ENCODE data around the gene SLC35G3.
"Not testable (repeated sequence)": the region's sequence is repeated elsewhere in the genome, so short reads cannot be mapped to it uniquely, and the experiment has no call there.

Gene SLC35G3

DNA sequence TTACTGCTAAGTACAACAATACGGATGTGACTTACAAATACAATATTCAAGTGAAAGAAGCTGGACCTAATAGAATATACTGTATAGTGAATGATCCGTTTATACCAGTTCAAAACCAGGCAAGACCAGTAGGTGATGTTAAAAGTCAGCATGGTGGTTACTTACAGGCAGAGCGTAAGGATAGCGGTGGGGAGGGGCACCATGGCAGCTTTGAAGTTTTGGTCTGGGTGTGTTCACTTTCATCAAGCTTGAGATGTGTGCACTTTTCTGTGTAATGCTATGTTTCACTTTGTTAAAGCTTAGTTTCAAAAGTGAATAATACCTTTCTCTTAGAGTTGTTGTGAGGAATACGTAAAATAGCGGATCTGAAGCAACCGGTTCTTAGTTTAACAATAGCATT, 16.5 kb upstream of the SLC35G3 start:
- no peak for DNase-seq

- DNase-seq, result not testable (repeated sequence)
Observed at GRCh38 chr17:35202582-35202981, 8.4 kb upstream of the SLC35G3 start.

- not testable (repeated sequence) for DNase-seq
Observed at GRCh38 chr17:35195062-35195461, 869 bp upstream of the SLC35G3 start.

DNA sequence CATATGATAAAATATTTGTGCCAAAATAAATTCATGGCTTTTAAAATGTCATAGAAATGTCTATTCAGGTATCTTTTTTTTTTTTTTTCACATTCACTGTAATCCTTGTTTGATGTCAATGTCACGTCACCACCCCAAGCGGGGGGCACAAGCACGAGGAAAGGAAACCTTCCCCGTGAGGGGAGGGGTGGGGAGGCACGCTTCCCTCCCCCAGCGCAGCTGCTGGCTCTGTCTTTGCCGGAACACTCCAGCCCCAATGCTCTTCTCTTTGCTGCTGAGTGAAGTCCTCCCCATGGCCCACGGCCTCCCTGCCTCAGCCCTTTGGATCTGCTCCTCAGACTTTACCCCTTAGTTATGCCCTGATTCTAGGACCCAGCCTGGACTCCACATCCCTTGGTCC, 1.5 kb downstream of the SLC35G3 start:
- DNase-seq, result no peak

- DNase-seq, result no peak
Observed at GRCh38 chr17:35191001-35191695, 3.0 kb downstream of the SLC35G3 start.

DNA sequence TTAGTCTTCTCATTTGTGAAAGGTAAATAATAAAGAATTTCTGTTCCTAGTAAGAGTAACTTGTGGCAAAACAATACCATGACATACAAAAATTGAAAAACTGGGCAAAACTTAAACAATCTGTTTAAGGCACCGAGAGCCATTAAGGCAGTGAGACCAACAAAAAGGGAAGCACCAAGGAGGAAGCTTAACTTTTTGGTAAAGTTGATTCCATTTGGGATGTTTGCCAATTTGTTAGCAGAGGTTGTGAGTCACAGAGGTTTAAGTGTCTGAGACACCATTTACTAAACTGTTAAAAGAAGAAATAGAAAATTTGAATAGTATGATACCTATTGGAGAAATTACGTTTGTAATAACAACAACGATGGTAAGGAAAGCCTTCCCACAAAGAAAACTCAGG, 4.9 kb downstream of the SLC35G3 start:
- no peak for DNase-seq

DNA sequence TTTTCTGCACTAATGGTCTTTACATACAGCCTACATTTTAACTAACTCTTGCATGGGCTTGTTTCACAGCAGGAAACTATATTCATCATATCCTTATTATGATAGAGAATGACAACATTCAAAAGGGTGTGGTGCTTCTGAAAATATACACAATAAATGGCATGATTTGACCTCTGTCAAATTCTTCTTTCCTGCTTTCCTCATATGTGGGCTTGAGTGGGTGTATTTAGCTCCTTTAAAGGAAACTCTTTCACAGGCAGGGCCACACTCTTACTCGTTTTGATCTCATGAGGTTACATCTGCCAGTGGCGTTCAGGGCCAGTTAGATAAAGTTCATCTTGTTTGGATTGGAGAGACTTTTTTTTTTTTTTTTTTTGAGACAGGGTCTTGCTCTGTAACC, 6.1 kb downstream of the SLC35G3 start:
- DNase-seq, result no peak

- DNase-seq, result no peak
Observed at GRCh38 chr17:35187481-35187880, 6.7 kb downstream of the SLC35G3 start.

GRCh38 chr17:35185849-35186248, 8.3 kb downstream of the SLC35G3 start:
- no peak for DNase-seq

DNA sequence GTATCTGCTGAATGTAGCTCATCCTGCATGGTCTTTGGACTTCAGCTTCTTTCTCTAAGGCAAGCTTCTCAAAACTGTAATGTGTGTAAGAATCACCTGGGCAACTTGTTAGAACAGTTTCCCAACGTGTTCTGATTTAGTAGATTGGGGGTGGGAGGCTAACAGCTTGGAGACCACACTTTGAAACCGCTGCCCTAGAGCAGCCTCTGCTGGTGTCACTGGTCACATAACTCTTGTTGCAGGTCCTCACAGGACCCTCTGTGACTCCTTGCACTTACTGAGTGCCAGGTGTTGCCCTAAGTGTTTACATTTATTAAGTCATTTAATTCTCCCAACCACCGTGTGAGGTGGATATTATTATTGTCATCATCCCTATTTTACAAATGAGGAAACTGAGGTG, 9.9 kb downstream of the SLC35G3 start:
- DNase-seq, result no peak

DNA sequence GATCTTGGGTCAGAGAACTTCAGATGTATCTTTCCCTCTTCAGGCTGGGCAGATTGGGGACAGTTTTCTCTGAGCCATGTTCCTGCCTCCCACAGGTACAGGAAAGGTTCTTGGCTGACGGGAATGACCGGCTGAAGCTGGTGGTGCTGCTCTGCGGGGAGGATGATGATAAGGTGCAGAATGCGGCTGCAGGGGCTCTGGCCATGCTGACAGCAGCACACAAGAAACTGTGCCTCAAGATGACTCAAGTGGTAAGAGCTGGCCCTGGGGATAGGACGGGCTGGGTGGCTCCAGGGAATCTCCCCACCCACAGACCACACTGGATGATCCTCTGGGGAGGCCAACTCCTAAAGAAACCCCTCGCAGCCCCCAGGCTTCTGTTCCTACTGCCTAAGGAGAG, 10.9 kb downstream of the SLC35G3 start:
- no peak for DNase-seq

DNA sequence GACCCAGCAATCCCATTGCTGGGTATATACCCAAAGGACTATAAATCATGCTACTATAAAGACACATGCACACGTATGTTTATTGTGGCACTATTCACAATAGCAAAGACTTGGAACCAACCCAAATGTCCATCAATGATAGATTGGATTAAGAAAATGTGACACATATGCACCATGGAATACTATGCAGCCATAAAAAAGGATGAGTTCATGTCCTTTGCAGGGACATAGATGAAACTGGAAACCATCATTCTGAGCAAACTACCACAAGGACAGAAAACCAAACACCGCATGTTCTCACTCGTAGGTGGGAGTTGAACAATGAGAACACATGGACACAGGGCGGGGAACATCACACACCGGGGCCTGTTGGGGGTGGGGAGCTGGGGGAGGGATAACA, 14.8 kb downstream of the SLC35G3 start:
- DNase-seq, result not testable (repeated sequence)

GRCh38 chr17:35176897-35177296, 17.3 kb downstream of the SLC35G3 start:
- no peak for DNase-seq

DNA sequence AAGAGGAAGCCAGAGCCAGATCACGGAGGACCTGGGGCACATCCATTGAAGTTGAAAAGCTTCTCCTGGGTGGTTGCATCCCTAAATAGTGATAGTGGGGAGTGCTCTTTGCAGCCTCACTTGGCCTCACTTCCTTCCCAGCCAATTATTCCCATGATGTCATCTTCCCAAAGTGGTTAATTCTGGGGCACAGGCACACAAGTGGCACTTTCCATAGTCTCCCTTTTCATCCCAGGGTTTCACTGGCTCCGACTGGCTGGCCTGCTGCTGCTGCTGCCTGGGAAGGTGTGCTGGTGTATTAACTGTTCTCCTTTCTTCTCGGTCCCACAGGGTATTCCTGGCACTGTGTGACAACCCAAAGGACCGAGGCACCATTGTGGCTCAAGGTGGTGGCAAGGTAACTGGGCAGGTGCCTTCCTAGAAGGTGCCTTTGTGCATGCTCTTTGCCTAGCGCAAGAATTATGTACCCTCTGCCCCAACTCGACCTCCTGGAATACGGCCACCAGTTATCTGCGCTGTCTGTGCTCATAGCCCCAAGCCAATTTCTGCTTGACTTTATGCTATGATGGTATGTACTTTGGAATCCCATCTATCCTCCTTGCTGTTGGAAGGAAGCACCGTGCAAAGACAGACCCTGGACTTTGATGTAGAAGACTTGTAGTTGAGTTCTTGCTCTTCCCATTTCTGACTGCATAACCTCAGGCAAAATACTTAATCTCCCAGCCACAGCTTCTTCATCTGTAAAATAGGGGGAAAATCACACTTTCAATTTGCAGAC, 18.4 kb downstream of the SLC35G3 start:
- no peak for DNase-seq

DNA sequence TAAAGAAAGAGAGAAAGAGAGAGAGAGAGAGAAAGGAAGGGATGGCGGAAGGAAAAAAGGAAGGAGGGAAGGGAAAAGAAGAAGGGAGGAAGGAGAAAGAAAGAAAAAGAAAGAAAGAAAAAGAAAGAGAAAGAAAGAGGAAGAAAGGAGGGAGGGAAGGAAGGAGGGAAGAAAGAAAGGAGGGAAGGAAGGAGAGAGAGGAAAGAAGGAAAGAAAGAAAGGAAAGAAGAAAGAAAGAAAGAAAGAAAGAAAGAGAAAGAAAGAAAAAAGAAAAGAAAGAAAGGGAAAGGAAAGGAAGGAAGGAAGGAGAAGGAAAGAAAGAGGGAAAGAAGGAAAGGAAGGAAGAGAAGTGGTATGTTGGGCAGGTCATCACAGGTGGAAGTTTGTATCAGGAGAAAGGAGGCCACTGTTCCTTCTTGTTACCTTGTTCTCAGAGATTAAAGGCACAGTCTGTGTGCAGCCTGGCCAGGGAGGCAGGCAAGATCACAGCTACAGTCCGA, 19.3 kb downstream of the SLC35G3 start:
- no peak for DNase-seq

DNA sequence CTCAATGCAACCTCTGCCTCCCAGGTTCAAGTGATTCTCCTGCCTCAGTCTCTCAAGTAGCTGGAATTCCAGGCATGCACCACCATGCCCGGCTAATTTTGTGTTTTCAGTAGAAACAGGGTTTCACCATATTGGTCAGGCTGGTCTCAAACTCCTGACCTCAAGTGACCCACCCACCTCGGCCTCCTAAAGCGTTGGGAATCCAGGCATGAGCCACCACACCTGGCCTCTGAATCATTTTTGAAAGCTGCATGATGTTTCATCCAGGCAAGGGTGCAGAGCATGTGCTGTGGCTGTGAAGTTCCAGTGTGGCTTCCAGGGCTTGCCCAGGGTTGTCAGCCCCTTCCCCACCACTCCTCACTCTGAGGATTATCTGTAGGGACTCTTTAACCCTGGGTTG, 21.9 kb downstream of the SLC35G3 start:
- DNase-seq, result not testable (repeated sequence)

GRCh38 chr17:35171834-35172233, 22.4 kb downstream of the SLC35G3 start:
- DNase-seq, result no peak

- DNase-seq, result no peak
Observed at GRCh38 chr17:35170968-35171771, 23.0 kb downstream of the SLC35G3 start.

- DNase-seq, result no peak
Observed at GRCh38 chr17:35169835-35170363, 24.3 kb downstream of the SLC35G3 start.

- no peak for DNase-seq
Observed at GRCh38 chr17:35167666-35168065, 26.5 kb downstream of the SLC35G3 start.

GRCh38 chr17:35167046-35167445, 27.1 kb downstream of the SLC35G3 start:
- no peak for DNase-seq

- DNase-seq, result no peak
Observed at GRCh38 chr17:35166526-35166925, 27.7 kb downstream of the SLC35G3 start.

- no peak for DNase-seq
Observed at GRCh38 chr17:35164716-35165115, 29.5 kb downstream of the SLC35G3 start.

Data from right kidney (tissue), 1 donor.